Heart left ventricle (tissue), 16 donors: ENCODE results near the gene TMEM163. TPM values are rescaled to one million over a fixed set of nuclear protein-coding genes. Genes with fewer than 3 reads are reported as not detected.
A peak's percentile ranks its signal among the peaks of the same experiment; 100 is the strongest.

Source experiments
- ATAC-seq, 4 donors: fragments of 200-7000 bp; cut with Tn5 transposase; one replicate each; pipeline ENCODE4 v1.9.1; 2020 to 2022; ENCODE audit warnings: moderate library complexity in 4 of 4, mild to moderate bottlenecking in 3 of 4, moderate number of reproducible peaks in 1 of 4
- DNase-seq, 5 donors: peaks; one replicate each; pipeline ENCODE4 v3.0.0-alpha.2; 2020
- H3K27ac ChIP-seq, 12 donors: fragments of 200-600 bp; sonication (generic) in 4 of 12; one replicate each; pipeline versions ENCODE4 v1.5.0 to v1.8.0; 2016 to 2022; ENCODE audit warnings: mild to moderate bottlenecking in 2 of 12
- H3K27me3 ChIP-seq, 9 donors: fragments of 200-600 bp; sonication (generic) in 2 of 9; one replicate each; pipeline versions ENCODE4 v1.5.1 to v1.8.0; 2016 to 2022; ENCODE audit warnings: mild to moderate bottlenecking in 3 of 9
- H3K36me3 ChIP-seq, 9 donors: fragments of 200-600 bp; sonication (generic) in 2 of 9; one replicate each; pipeline versions ENCODE4 v1.5.0 to v1.8.0; 2018 to 2022; ENCODE audit warnings: mild to moderate bottlenecking in 2 of 9
- H3K4me1 ChIP-seq, 12 donors: fragments of 200-600 bp; sonication (generic) in 4 of 12; one replicate each; pipeline versions ENCODE4 v1.5.0 to v1.8.0; 2016 to 2022; ENCODE audit warnings: mild to moderate bottlenecking in 3 of 12
- H3K4me3 ChIP-seq, 12 donors: fragments of 200-600 bp; sonication (generic) in 4 of 12; one replicate each; pipeline versions ENCODE4 v1.5.0 to v1.8.0; 2017 to 2022; ENCODE audit warnings: mild to moderate bottlenecking in 9 of 12, moderate library complexity in 4 of 12
- H3K9me3 ChIP-seq, 12 donors: fragments of 200-600 bp; sonication (generic) in 4 of 12; one replicate each; pipeline versions ENCODE4 v1.5.0 to v1.8.0; 2016 to 2022; ENCODE audit warnings: mild to moderate bottlenecking in 1 of 12
- CTCF ChIP-seq, 12 donors: fragments of 200-600 bp; sonication (generic) in 4 of 12; IDR thresholded peaks; one replicate each; pipeline versions ENCODE4 v1.5.0 to v1.8.0; 2018 to 2022; ENCODE audit warnings: antibody characterized with exemption in 12 of 12, mild to moderate bottlenecking in 5 of 12
- POLR2A ChIP-seq, 2 donors: fragments of 450-650 bp; IDR thresholded peaks; one replicate each; pipeline ENCODE4 v1.6.1; 2017; ENCODE audit warnings: antibody characterized with exemption in 2 of 2, mild to moderate bottlenecking in 2 of 2, moderate library complexity in 2 of 2
- WGBS, 4 donors: extraction: QIAGEN DNeasy Blood & Tissue Kit in 2 of 4; methylation state at CpG; one replicate each; pipeline versions ENCODE4 v1.1.5 to v1.1.7; 2013 to 2018; 5-methylcytosine and 5-hydroxymethylcytosine counted together
- intact Hi-C, 10 donors: fragments of 100-400 bp; cut with DNase I; formaldehyde crosslinking; loops; one replicate each; pipeline versions ENCODE4 v1.11.1 to v1.14.2; 2022
- polyA plus RNA-seq, 2 donors: library from polyadenylated mRNA; stranded (reverse); fragments of 200-250 nt; gene quantifications; one replicate each; pipeline ENCODE4 v1.2.3, GENCODE V29; 2013
- total RNA-seq, 9 donors: library from RNA; depleted of rRNA in 2 of 9; stranded (reverse); fragments of >200 nt in 2 of 9; fragmentation: NEBNext Ultra II Directional in 3 of 9; extraction: Animal tissue kit (Norgen Biotek cat#: 25700) in 3 of 9; gene quantifications; one replicate each; pipeline versions ENCODE4 v1.1.0 to v1.2.4, GENCODE V29; 2016 to 2023
- donor health status: ischemic (EF 13 %, LVEDD 7.1; RV severe dilation, severe dysfunction).
- donor health status: healthy with polysubstance abuse.
- donor health status: DM: no; HTN: yes; CAD: no.
- donor health status: DM: no; HTN: no; CAD: no.
- donor health status: ischemic (EF 25% LVEDD 6.9; RV normal size, moderate dysfunction).
- donor health status: ischemic (EF 25% LVEDD 5.7; RV mildly dilated, moderate dysfunction).
- donor health status: healthy.
- donor health status: DM: yes; HTN: yes; CAD: no.
- donor health status: ischemic (EF 35%, LVEDD 5.7; RV mildly dilated, moderate dysfunction).
- donor health status: nonischemic (EF 11% LVEDD 7.7; RV severe dilation, severe dysfunction).
- donor health status: DM: yes; HTN: yes; CAD: no.
- donor health status: PGD.
- donor health status: ischemic (EF 29% LVEDD 5.4; RV normal size, mild dysfunction).
- donor health status: nonischemic (EF 23%, LVEDD 6.1; RV moderate dilation, normal function).

The TMEM163 gene
- total and polyA plus RNA-seq, 11 donors, result 0.14 to 1.4 (median 0.47) TPM

GRCh38 chr2:134745546-134745945, 26.7 kb upstream of the TMEM163 start:
- Histone ChIP-seq H3K4me3 (no peak overlapping the region), H3K4me1 (no peaks in the 10 kb centered on the region), H3K27me3 (peaks cover 0 to 3% (median 0%) of the 10 kb centered on the region in 9 donors), H3K9me3 (no peaks in the 10 kb centered on the region), H3K36me3 (no peaks in the 10 kb centered on the region), H3K27ac (peak overlapping the region in 1 of 12 donors; percentile 49)
- TF ChIP-seq POLR2A (IDR thresholded peaks at IDR 0.05) (no peak), CTCF (IDR thresholded peaks at IDR 0.05) (no peak)
- ATAC-seq (no peak), DNase-seq (no peak)
- whole genome bisulfite sequencing, 4 donors, result 90 to 93% (median 93%) methylated on average over 4 of the region's 4 CpGs
- intact Hi-C loops, result no loop called here

GRCh38 chr2:134745023-134745422, 26.2 kb upstream of the TMEM163 start:
- ATAC-seq (no peak), DNase-seq (no peak)
- no peak for TF ChIP-seq POLR2A (IDR thresholded peaks at IDR 0.05)
- Histone ChIP-seq H3K9me3 (no peaks in the 10 kb centered on the region), H3K4me3 (no peak overlapping the region), H3K4me1 (peaks cover 0 to 5% (median 0%) of the 10 kb centered on the region in 12 donors), H3K27me3 (peaks cover 0 to 3% (median 0%) of the 10 kb centered on the region in 9 donors), H3K36me3 (no peaks in the 10 kb centered on the region), H3K27ac (no peak overlapping the region)
- intact Hi-C loops, result no loop called here

- Histone ChIP-seq H3K27ac (peak overlapping the region in 1 of 12 donors; percentile 75), H3K4me3 (no peak overlapping the region), H3K9me3 (no peaks in the 10 kb centered on the region), H3K4me1 (peaks cover 0 to 25% (median 0%) of the 10 kb centered on the region in 12 donors), H3K27me3 (peaks cover 0 to 3% (median 0%) of the 10 kb centered on the region in 9 donors), H3K36me3 (no peaks in the 10 kb centered on the region)
- intact Hi-C loops, result no loop called here
- no peak for DNase-seq
- ATAC-seq, result peak; percentile 41 to 86 (median 66)
- no peak for TF ChIP-seq POLR2A (IDR thresholded peaks at IDR 0.05)
- TF ChIP-seq CTCF (IDR thresholded peaks at IDR 0.05), result no peak
- WGBS, 4 donors, result 75 to 85% (median 81%) methylated on average over 6 of the region's 6 CpGs
These were observed 21.1 kb upstream of the TMEM163 start for GRCh38 chr2:134739879-134740301.

- DNase-seq (no peak), ATAC-seq (no peak)
- Histone ChIP-seq H3K27ac (peak overlapping the region in 1 of 12 donors; percentile 59), H3K36me3 (no peaks in the 10 kb centered on the region), H3K4me1 (peaks cover 0 to 25% (median 0%) of the 10 kb centered on the region in 12 donors), H3K4me3 (no peak overlapping the region), H3K9me3 (no peaks in the 10 kb centered on the region), H3K27me3 (peaks cover 0 to 3% (median 0%) of the 10 kb centered on the region in 9 donors)
- TF ChIP-seq POLR2A (IDR thresholded peaks at IDR 0.05), result no peak
- TF ChIP-seq CTCF (IDR thresholded peaks at IDR 0.05), result no peak
- WGBS, 4 donors, result 53 to 64% (median 57%) methylated on average over 1 of the region's 1 CpG
- intact Hi-C loops, result no loop called here
These were observed 20.6 kb upstream of the TMEM163 start for GRCh38 chr2:134739236-134739878.
